GM19372 (cell line): ENCODE data around the gene CPT1C.

Experiments
- ATAC-seq: cut with Tn5 transposase; IDR thresholded peaks from one replicate; pipeline ENCODE4 v1.9.1; 2021; ENCODE audit warnings: mild to moderate bottlenecking, low read depth, moderate library complexity; ENCODE audit not compliant: unreplicated experiment

CPT1C gene

DNA sequence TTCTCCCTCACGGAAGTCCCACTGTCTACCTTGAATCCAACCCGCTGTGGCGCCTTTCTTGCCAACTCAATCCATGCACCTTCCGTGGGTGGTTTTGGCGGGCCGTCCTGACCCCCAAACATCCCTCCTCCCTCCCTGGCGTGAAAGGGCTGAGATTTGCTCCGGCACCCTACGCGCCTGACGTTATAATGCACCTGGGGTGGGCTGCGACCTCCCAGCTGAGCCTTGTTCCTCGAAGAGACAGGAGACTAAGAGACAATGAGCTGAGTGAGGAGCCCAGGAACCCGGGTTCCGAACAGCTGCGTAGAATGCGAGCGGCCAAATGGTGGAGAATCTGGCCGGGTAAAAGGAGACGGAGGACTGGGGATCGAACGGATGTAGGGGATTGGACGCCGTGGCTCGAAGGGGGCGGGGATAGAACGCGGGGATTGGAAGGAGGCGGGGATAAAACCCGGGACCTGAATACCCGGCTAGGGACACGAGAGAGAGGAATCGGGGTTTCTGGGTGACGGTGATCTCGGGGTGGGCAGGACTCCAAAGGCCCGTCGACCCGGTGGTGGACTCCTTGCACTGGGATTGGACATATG is at the start of gene CPT1C:
Gene CPT1C (plus strand): TSS at position 461 of the 587 bp plus-strand sequence. CDS start 1,137 bp downstream, outside the sequence.
- no peak for ATAC-seq

DNA sequence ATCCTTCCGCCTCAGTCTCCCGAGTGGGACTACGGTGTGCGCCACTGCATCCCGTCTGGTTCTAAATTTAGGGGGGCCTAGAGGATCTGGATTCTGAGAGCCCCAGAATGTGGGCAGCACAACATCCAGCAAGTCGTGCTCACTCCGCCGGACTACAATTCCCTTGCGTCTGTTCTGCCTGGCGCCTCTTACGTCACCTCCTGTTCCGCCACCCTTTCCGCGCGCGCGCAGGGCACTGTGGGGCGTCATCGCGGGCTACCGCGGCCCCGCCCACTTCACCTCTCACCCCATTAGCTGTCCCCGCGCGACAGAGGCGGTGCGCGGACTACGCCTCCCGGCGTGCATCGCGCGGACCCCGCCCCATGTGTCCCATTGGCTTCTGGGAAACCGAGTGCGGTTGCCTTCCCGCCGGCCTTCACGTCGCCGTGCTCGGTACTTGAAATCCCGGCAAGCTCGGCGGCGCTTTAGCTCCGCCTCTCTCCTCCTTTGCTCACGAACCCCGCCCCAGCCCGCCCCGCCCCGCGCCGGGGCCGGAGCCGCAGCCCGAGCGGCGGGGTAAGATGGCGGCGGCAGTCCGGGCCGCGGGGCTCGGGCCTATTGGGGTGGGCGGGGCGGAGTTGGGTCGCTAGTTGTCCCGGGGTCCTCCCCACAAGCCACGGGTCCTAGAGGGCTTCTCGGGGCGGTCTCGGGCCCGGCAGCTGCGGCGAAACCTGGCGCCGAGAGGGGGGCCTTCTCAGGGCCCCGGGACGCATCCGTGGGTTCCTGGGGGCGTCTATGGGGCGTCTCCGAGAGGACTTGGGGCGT is 49.0 kb upstream of the CPT1C start, which contains the start of gene SCAF1:
Gene SCAF1 (plus strand): TSS at position 522 of the 804 bp plus-strand sequence. CDS start 2,818 bp downstream, outside the sequence.
- ATAC-seq, result peak; percentile 59

DNA sequence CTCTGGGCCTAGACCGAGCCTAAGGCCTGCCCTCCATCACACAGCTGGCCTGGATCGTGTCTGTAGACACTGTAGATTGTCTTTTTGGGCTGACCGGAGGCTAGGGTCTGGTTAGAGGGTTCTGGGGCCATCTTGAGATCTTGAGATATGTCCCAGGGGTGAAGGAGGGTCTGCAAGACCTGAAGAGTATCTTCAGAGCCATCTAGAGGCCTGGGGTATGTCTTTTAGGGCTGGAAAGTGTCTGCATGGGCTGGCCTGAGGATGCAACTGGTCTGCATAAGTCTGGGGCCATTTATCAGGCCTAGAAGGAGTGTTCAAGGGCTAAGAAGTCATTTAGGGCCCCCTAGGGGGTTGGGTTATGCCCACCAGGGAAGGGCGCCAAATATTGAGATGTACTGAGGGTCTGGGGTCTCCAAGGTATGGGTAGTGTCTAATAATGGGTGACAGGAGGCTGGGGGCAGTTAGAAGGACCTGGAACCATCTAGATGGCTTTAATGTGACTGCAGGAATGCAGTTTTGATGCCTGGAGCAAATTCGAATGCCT is 48.4 kb upstream of the CPT1C start:
- ATAC-seq, result no peak

- no peak for ATAC-seq
These were observed 47.5 kb upstream of the CPT1C start for GRCh38 chr19:49643466-49643865.

DNA sequence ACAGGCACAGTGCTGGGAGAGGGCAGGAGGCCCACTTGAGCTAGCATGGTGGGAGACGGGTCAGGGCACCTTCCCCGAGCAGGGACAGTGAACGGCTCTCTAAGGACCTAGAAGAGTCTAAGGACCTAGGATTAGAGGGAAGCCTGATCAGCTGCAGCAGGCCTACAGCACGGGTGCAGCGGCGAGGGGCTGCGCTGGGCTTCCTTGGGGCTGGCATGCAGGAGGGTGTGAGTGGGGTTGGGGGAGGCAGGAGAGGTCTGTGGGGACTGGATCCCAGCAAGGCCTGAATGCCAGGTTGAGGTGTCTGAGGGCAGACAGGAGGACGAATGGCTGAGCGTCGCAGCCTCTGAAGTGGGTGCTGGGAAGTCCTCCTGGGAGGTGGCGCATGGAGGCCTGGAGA is 45.3 kb upstream of the CPT1C start:
- ATAC-seq, result no peak

DNA sequence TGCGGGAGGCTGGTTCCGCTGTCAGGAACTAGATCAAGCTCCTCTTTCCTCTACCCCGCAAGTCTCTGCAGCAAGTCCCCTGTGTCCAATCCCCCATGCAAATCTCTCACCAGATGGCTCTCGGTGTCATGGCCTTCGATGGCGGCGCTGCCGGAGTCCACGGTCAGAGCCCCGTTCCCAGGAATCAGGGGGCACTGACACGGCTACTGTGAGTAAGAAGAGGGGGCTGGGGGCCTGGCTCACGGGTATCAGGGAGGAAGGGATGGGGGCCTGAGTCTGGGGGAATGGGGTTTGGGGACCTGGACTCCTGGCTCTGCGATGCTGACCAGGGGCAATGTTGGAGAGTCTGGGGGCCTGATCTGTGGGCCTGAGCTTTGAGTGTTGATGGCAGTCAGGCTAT is 44.9 kb upstream of the CPT1C start:
- no peak for ATAC-seq

DNA sequence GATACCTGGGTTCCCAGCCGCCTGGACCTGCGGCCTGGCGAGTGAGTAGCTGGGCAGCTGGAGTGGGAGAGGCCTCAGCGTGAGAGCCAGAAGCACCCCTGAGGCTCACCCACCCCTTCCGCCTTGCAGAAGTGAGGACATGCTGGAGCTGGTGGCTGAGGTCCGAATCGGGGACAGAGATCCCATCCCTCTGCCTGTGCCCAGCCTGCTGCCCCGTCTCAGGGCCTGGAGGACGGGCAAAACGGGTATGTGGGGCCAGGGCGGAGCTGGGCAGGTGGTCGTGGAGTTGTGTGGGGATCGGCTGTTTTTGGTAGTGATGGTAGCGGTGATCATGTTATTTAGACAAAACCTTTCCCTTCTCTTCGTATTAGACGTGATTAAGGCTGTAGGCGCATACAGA is 44.3 kb upstream of the CPT1C start:
- ATAC-seq, result no peak

DNA sequence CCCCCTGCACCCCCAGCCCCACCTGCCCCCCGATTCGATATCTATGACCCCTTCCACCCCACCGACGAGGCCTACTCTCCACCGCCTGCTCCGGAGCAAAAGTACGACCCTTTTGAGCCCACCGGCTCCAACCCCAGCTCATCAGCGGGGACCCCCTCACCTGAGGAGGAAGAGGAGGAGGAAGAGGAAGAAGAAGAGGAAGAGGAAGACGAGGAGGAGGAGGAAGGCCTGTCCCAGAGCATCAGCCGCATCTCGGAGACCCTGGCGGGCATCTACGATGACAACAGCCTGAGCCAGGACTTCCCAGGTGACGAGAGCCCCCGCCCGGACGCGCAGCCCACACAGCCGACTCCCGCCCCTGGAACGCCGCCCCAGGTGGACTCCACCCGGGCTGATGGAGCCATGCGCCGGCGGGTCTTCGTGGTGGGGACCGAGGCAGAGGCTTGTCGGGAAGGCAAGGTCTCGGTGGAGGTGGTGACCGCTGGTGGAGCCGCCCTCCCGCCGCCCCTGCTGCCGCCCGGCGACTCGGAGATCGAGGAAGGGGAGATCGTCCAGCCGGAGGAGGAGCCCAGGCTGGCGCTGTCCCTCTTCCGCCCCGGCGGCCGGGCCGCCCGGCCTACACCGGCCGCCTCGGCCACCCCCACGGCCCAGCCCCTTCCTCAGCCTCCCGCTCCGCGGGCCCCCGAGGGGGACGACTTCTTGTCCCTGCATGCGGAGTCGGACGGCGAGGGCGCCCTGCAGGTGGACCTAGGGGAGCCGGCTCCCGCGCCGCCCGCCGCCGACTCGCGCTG is 39.7 kb upstream of the CPT1C start:
- ATAC-seq, result no peak

- no peak for ATAC-seq
These were observed 38.9 kb upstream of the CPT1C start for GRCh38 chr19:49651820-49652550.

GRCh38 chr19:49652551-49653465 is 38.1 kb upstream of the CPT1C start:
- no peak for ATAC-seq

- no peak for ATAC-seq
These were observed 37.5 kb upstream of the CPT1C start for GRCh38 chr19:49653466-49653806.

DNA sequence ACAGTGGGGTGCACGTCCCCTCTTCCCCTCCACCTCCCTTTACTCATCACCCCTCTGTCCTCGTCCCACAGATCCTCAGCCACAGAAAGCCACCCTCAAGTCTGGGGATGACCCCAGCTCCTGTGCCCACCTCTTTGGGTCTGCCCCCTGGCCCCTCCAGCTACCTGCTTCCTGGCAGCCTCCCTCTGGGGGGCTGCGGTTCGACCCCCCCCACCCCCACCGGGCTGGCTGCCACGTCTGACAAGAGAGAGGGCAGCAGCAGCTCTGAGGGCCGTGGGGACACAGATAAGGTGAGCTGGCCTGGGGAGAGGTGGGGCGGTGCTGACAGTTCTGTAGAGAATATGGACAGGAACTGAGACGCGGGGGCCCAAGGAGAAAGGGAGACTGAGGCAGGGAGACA is 36.3 kb upstream of the CPT1C start:
- no peak for ATAC-seq

DNA sequence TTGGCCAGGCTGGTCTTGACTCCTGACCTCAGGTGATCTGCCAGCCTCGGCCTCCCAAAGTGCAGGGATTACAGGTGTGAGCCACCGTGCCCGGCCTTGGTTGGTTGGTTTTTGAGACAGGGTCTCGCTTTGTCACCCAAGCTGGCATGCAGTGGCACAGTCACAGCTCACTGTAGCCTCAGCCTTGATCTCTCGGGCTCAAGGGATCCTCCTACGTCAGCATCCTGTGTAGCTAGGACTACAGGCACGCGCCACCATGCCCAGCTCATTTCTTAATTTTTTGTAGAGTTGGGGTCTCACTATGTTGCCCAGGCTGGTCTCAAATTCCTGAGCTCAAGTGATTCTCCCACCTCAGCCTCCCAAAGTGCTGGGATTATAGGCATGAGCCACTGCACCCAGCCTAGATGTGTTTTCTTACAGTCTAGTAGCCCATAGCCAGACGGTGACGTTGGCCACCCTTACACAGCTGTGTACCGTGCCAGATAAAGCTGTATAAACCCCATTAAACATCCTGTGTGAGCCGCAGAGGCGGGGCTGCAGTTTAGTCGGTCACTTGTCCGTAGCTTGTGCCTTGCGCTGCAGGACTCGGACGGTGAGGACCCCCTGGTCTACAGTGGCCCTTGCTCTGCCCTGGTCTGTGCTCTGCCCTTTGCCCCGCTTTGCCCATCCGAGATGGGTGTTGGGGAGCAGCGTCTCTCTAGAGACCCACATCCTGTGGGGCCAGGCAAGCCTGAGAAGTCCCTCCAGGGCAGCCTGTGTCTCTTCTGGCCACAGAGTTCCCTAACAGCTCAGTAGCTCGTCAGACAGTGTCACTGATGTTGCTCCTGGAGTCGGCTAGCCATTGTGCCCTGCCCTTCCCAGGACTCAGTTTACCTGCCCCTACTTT is 35.1 kb upstream of the CPT1C start:
- ATAC-seq, result no peak

DNA sequence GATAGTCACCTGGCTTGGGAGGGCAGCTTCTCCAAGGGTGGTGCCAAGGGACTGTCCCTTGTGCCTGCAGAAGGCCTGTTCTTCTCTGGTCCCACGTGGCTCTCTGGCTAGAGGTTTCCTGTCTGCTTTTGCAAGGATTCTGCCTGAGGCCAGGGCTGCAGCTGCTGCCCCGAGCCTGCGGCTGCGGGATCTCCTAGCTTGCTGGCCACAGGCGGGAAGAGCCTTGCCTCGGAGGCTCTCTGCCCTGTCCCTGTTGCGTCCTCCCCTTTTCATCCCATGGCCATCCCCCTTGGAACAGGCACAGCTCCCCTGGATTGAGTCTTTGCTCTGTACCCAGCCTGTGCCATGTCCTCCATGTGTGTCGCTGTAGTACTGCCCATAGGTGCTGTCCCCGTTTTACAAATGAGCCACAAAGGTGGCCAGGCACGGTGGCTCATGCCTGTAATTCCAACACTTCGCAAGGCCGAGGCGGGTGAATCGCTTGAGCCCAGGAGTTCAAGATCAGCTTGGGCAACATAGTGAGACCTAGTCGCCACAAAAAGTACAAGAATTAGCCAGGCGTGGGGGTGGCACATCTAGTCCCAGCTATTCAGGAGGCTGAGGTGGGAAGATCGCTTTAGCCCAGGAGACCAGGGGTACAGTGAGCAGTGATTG is 34.3 kb upstream of the CPT1C start:
- ATAC-seq, result no peak

DNA sequence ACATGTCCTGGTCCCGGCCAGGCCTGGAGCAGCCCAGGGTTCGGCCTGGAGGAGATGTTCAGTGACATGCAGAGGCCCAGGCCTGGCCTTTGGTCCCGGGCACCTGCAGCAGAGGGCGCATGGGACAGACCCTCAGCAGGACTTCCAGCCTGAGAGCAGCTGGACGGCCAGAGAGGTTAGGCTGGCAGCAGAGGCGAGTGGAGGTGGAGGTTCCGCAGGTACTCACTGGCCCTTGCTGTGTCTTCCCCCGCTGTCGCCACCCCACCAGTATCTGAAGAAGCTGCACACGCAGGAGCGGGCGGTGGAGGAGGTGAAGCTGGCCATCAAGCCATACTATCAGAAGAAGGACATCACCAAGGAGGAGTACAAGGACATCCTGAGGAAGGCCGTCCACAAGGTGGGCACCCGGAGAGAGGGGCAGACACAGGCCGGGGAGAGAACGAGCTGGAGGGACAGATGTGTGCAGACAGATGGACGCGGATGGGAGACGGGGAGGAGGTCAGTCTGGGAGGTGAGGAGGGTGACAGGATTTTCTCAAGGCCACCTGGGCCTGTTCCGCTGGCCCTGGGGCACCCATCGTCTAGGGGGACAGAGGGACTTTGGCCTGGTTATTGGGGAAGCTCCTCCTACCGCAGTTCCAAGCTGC is 33.3 kb upstream of the CPT1C start:
- no peak for ATAC-seq

DNA sequence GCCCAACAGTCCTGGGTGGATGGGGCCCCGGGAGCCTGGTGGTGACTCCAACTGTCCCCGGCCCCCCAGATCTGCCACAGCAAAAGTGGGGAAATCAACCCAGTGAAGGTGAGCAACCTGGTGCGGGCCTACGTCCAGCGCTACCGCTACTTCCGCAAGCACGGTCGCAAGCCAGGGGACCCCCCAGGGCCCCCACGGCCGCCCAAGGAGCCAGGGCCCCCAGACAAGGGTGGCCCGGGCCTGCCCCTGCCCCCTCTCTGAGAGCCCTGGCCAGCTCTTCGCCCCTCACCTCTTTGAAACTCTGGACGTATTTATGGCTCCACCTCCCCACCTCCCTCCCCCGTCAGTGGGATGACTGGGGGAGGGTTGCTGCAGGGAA is 32.8 kb upstream of the CPT1C start:
- no peak for ATAC-seq
